GM12878 (cell line): Measurements from ENCODE around the gene NCBP2.

ENCODE experiments used
- IKZF1 ChIP-seq: fragments of 450-650 bp; conservative IDR thresholded peaks from 2 replicates; pipeline ENCODE4 v1.6.1; 2017; ENCODE audit warnings: antibody characterized with exemption, mild to moderate bottlenecking
- MTA2 ChIP-seq: fragments of 450-650 bp; IDR thresholded peaks from 2 replicates; pipeline ENCODE4 v1.6.1; 2016; ENCODE audit warnings: low read depth, mild to moderate bottlenecking, moderate library complexity
- TF ChIP-seq, protein P1 (sequence below), 3 experiments: IDR thresholded peaks in 2 of 3; conservative IDR thresholded peaks in 1 of 3; 2 replicates each; pipeline ENCODE4 v1.5.1; 2011; ENCODE audit warnings: low read depth in 3 of 3, low read length in 3 of 3, mild to moderate bottlenecking in 3 of 3, control low read depth in 2 of 3, moderate library complexity in 2 of 3, inconsistent platforms in 1 of 3, mixed read lengths in 1 of 3; ENCODE audit not compliant: control insufficient read depth in 2 of 3, insufficient read depth in 1 of 3; ENCODE audit errors: extremely low read depth in 1 of 3

DNA sequence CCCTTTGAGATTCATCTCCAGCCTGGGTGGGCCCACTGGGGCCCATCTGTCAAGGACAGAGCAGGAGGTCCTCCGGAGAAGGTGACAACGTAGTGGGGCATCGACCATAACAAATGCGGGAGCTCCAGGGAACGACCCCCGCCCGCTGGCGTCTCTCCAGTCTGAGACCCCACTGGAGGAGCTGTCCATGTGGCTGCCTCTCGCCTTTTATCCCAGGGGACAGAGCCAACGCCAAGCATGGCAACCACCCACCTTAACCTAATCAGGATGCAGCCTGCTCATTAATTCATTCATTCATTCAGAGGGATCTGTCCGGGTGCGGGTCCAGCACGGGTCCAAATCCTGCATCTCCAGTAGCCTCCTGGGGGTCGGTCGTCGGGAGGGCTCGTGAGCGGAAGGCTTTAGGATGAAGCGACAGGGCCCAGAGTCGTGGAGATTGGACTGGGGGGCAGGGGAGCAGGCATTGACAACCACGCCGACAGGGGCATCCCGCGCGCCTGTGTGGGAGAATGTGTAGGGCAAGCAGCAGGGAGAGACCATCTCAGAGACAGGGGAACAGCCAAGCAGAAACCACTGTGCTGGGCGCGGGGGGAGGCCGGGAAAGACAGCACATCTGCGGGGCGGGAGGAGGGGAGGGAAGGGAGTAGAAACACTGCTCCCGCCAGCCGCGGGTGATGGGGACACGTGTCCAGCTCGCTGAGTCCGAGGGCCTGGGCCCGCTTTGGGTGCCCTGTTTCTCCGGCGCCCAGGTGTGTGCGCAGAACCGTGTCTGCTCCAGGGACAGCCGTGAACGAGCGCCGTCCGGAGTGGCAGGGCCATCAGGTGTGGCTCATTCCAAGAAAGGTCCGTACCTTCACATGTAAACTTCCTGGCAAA lies 24.4 kb upstream of the NCBP2 start:
- TF ChIP-seq MTA2 (no peak), IKZF1 (no peak)
- TF ChIP-seq, protein P1, sequence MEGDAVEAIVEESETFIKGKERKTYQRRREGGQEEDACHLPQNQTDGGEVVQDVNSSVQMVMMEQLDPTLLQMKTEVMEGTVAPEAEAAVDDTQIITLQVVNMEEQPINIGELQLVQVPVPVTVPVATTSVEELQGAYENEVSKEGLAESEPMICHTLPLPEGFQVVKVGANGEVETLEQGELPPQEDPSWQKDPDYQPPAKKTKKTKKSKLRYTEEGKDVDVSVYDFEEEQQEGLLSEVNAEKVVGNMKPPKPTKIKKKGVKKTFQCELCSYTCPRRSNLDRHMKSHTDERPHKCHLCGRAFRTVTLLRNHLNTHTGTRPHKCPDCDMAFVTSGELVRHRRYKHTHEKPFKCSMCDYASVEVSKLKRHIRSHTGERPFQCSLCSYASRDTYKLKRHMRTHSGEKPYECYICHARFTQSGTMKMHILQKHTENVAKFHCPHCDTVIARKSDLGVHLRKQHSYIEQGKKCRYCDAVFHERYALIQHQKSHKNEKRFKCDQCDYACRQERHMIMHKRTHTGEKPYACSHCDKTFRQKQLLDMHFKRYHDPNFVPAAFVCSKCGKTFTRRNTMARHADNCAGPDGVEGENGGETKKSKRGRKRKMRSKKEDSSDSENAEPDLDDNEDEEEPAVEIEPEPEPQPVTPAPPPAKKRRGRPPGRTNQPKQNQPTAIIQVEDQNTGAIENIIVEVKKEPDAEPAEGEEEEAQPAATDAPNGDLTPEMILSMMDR (IDR thresholded peaks at IDR 0.05 in 2 of 3, conservative IDR thresholded peaks at IDR 0.05 in 1 of 3; ENCODE audit: control insufficient read depth in 2 of 3, extremely low read depth in 1 of 3, insufficient read depth in 1 of 3, low read depth in 3 of 3, low read length in 3 of 3), result no peak
